NB4 (cell line): Measurements from ENCODE around the gene IRX4.

ENCODE experiments used
- CTCF ChIP-seq: IDR thresholded peaks from one replicate; pipeline ENCODE4 v1.5.1; 2012; ENCODE audit warnings: low read depth, low read length
- MAX ChIP-seq: IDR thresholded peaks from 2 replicates; pipeline ENCODE4 v1.6.1; 2011; ENCODE audit warnings: low read depth, low read length
- POLR2A ChIP-seq: IDR thresholded peaks from 2 replicates; pipeline ENCODE4 v1.6.1; 2011; ENCODE audit warnings: mild to moderate bottlenecking; ENCODE audit not compliant: insufficient read length; ENCODE audit errors: extremely low read depth

GRCh38 chr5:1908931-1909330, 26.2 kb upstream of the IRX4 start:
- TF ChIP-seq MAX (no peak), CTCF (no peak), POLR2A (no peak)
